A549 (cell line): ENCODE measurements around the gene DUSP7. TPM values are rescaled to one million over a fixed set of nuclear protein-coding genes. Genes with fewer than 3 reads are reported as not detected.
A peak's percentile ranks its signal among the peaks of the same experiment; 100 is the strongest.

ENCODE experiments used
- ATAC-seq, 2 experiments: fragments of 200-7000 bp in 1 of 2; fragments of >200 bp in 1 of 2; cut with Nextera tagmentation in 1 of 2; cut with Tn5 transposase in 1 of 2; 3 replicates each; pipeline versions ENCODE4 v1.8.0 to v1.9.1; 2018 to 2020; ENCODE audit warnings: mild to moderate bottlenecking in 1 of 2, moderate library complexity in 1 of 2
- CTCF ChIA-PET: fragments of 300-600 bp; sonication (Branson Sonifier 250); formaldehyde crosslinking; extraction: SDS; loops from one replicate; lab custom pipeline; 2021; ENCODE audit warnings: antibody characterized with exemption, inconsistent platforms; lab: Yijun Ruan, JAX
- POLR2A ChIA-PET: fragments of 350-600 bp; formaldehyde crosslinking; extraction: SDS; loops from one replicate; lab custom pipeline; 2021; ENCODE audit warnings: antibody characterized with exemption, inconsistent platforms; lab: Yijun Ruan, JAX
- DNase-seq, 2 experiments: peaks; one replicate each; pipeline versions ENCODE4 v3.0.0 to v3.0.0-alpha.2; 2011 to 2016; ENCODE audit warnings: low read depth in 1 of 2, low spot score in 1 of 2
- FAIRE-seq: peaks from 2 replicates; lab custom pipeline; 2011; peaks lifted over from hg19 to GRCh38; lab: Jason Lieb, UNC
- H3K27ac ChIP-seq, 2 experiments: fragments of >200 bp; sonication (Bioruptor Twin); formaldehyde crosslinking; 3 replicates each; pipeline ENCODE4 v1.5.1; 2016 to 2017
- H3K4me1 ChIP-seq: fragments of >200 bp; sonication (Bioruptor Twin); formaldehyde crosslinking; 3 replicates; pipeline ENCODE4 v1.6.1; 2016
- H3K4me2 ChIP-seq: fragments of >200 bp; sonication (Bioruptor Twin); formaldehyde crosslinking; 3 replicates; pipeline ENCODE4 v1.6.1; 2016
- H3K4me3 ChIP-seq: fragments of >200 bp; sonication (Bioruptor Twin); formaldehyde crosslinking; 3 replicates; pipeline ENCODE4 v1.5.1; 2016
- H3K9me3 ChIP-seq: fragments of >200 bp; sonication (Bioruptor Twin); formaldehyde crosslinking; 3 replicates; pipeline ENCODE4 v1.6.1; 2016
- CHD4 ChIP-seq: fragments of 200-600 bp; sonication (generic); IDR thresholded peaks from 2 replicates; pipeline ENCODE4 v1.6.1; 2016; ENCODE audit warnings: antibody characterized with exemption, mild to moderate bottlenecking, borderline replicate concordance
- FOSL2 ChIP-seq, 2 experiments: fragments of 450-650 bp in 1 of 2; fragments of >200 bp in 1 of 2; sonication (Bioruptor Twin) in 1 of 2; formaldehyde crosslinking; IDR thresholded peaks; 2 replicates each; pipeline versions ENCODE4 v1.5.0 to v1.6.1; 2016 to 2020; ENCODE audit warnings: mild to moderate bottlenecking in 1 of 2, moderate library complexity in 1 of 2
- FOXS1 ChIP-seq: fragments of 250-450 bp; sonication (Bioruptor Pico); IDR thresholded peaks from 2 replicates; pipeline ENCODE4 v1.5.0; 2020; ENCODE audit warnings: mild to moderate bottlenecking, moderate library complexity
- HOXB13 ChIP-seq: fragments of 250-450 bp; sonication (Bioruptor Pico); IDR thresholded peaks from 2 replicates; pipeline ENCODE4 v1.5.0; 2020; ENCODE audit warnings: low read depth, mild to moderate bottlenecking, moderate library complexity
- JUN ChIP-seq, 2 experiments: fragments of >200 bp; sonication (Bioruptor Twin); formaldehyde crosslinking; IDR thresholded peaks; 2 replicates in 1 of 2; 3 replicates in 1 of 2; pipeline ENCODE4 v1.6.1; 2016 to 2017
- KDM1A ChIP-seq: fragments of 200-600 bp; sonication (generic); IDR thresholded peaks from 2 replicates; pipeline ENCODE4 v1.6.1; 2016; ENCODE audit warnings: low read depth, mild to moderate bottlenecking
- MAZ ChIP-seq: fragments of 150-350 bp; IDR thresholded peaks from 2 replicates; pipeline ENCODE4 v1.6.1; 2014; ENCODE audit warnings: antibody characterized with exemption, low read depth, low read length, borderline replicate concordance
- NFE2L2 ChIP-seq: fragments of 150-350 bp; conservative IDR thresholded peaks from 2 replicates; pipeline ENCODE4 v1.6.1; 2014; ENCODE audit warnings: low read length
- NPAS2 ChIP-seq: fragments of 250-450 bp; sonication (Bioruptor Pico); IDR thresholded peaks from 2 replicates; pipeline ENCODE4 v1.8.0; 2022; ENCODE audit warnings: mild to moderate bottlenecking, moderate library complexity, borderline replicate concordance
- RFX5 ChIP-seq: fragments of 450-650 bp; IDR thresholded peaks from 2 replicates; pipeline ENCODE4 v1.7.1; 2014; ENCODE audit warnings: antibody characterized with exemption, mild to moderate bottlenecking, moderate library complexity
- RNF2 ChIP-seq: fragments of 200-600 bp; sonication (generic); IDR thresholded peaks from 2 replicates; pipeline ENCODE4 v1.6.1; 2016; ENCODE audit warnings: low read depth, mild to moderate bottlenecking, antibody characterized with exemption, moderate library complexity, borderline replicate concordance
- TFCP2L1 ChIP-seq: fragments of 250-450 bp; sonication (Bioruptor Pico); IDR thresholded peaks from 2 replicates; pipeline ENCODE4 v1.5.0; 2021; ENCODE audit warnings: mild to moderate bottlenecking
- ZC3H11A ChIP-seq: fragments of 450-650 bp; IDR thresholded peaks from 2 replicates; pipeline ENCODE4 v1.6.1; 2014; ENCODE audit warnings: antibody characterized with exemption, mild to moderate bottlenecking
- WGBS: methylation state at CpG from one replicate; pipeline ENCODE4 v1.1.6; 2017; ENCODE audit errors: missing lambda C conversion rate; 5-methylcytosine and 5-hydroxymethylcytosine counted together
- polyA plus RNA-seq, 4 experiments: library from polyadenylated mRNA; depleted of rRNA in 3 of 4; stranded (reverse); fragments of >200 nt; fragmentation: RNase III in 1 of 4; extraction: RNeasy Plus Mini Kit Qiagen cat#74134 plus additional on column Dnase treatment in 1 of 4; gene quantifications; 2 replicates in 3 of 4; 3 replicates in 1 of 4; pipeline ENCODE4 v1.2.3, GENCODE V29; 2011 to 2017
- TF ChIP-seq, protein P1 (sequence below): fragments of >200 bp; sonication (Bioruptor Twin); formaldehyde crosslinking; IDR thresholded peaks from 3 replicates; pipeline ENCODE4 v1.5.1; 2016
- TF ChIP-seq, protein P2 (sequence below): fragments of >200 bp; sonication (Bioruptor Twin); formaldehyde crosslinking; IDR thresholded peaks from 2 replicates; pipeline ENCODE4 v1.6.1; 2016
- TF ChIP-seq, protein P3 (sequence below): IDR thresholded peaks from 2 replicates; pipeline ENCODE4 v1.6.1; 2012
- TF ChIP-seq, protein P4 (sequence below): IDR thresholded peaks from 2 replicates; pipeline ENCODE4 v1.6.1; 2012; ENCODE audit warnings: low read depth, borderline replicate concordance
- TF ChIP-seq, protein P5 (sequence below): fragments of 450-650 bp; IDR thresholded peaks from 2 replicates; pipeline ENCODE4 v1.6.1; 2014; ENCODE audit warnings: antibody characterized with exemption
- TF ChIP-seq, protein P6 (sequence below): IDR thresholded peaks from 2 replicates; pipeline ENCODE4 v1.6.1; 2012
- TF ChIP-seq, protein P7 (sequence below): fragments of >200 bp; sonication (Bioruptor Twin); formaldehyde crosslinking; IDR thresholded peaks from 3 replicates; pipeline ENCODE4 v1.6.1; 2016

Gene DUSP7
- polyA plus RNA-seq, 2 of the 4 experiments (the other 2 are of a cell fraction), result 4.4 to 4.8 TPM

DNA sequence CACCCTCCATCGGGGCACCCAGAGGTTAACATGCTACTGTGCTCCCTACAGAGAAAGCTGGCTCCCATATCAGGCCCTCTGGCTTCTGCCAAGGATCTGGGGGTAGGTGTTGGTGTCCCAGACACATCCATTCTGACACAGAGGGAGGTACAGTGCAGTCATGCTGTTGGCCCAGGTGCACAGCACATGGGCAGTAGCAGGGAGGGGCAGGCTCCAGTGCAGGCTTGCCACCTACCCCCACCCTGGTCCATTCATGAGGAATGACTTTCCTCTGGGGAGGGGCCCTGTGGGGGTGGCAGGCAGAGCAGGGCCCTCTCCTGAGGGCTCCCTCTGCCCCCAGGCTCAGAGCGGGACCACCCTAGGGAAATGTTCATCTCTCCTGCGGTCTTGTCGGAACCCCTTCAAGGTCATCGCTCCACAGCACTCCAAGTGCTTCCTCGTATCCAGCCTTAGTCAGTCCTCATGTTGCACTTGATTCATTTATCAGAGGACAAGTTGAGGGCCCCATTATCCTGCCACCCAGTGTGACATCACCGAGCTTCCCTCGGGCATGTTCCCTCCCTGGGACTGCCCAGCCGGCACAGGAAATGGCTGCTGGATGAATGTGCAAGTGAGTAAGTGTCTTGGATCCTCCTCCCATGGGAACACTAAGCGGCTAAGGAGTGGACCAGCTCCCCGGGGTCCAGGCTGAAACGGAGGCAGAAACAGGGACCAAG is 10.0 kb downstream of the DUSP7 start:
- Histone ChIP-seq H3K4me1 (peaks cover 33% of the 10 kb centered on the region), H3K4me3 (no peak overlapping the region), H3K9me3 (no peaks in the 10 kb centered on the region), H3K27ac (peak overlapping the region; percentile 86 to 88), H3K4me2 (peak overlapping the region; percentile 63)
- ATAC-seq (peak; percentile 73 to 90), DNase-seq (peak; percentile 69 to 80), FAIRE-seq (peak; percentile 39)
- POLR2A ChIA-PET, result interaction anchor here (1.1 kb wide), 1 partner anchor 9 kb away, joined by 10 read pairs; the partner anchor contains the start of gene DUSP7
- CTCF ChIA-PET, result interaction anchor here (0.9 to 2.5 kb wide), 9 partner anchors 9 to 93 kb away, joined by 3 to 9 read pairs (median 3); partner anchors contain the start of gene DUSP7
- 25% methylated on average over 12 of the region's 12 CpGs for WGBS
- TF ChIP-seq, protein P1, sequence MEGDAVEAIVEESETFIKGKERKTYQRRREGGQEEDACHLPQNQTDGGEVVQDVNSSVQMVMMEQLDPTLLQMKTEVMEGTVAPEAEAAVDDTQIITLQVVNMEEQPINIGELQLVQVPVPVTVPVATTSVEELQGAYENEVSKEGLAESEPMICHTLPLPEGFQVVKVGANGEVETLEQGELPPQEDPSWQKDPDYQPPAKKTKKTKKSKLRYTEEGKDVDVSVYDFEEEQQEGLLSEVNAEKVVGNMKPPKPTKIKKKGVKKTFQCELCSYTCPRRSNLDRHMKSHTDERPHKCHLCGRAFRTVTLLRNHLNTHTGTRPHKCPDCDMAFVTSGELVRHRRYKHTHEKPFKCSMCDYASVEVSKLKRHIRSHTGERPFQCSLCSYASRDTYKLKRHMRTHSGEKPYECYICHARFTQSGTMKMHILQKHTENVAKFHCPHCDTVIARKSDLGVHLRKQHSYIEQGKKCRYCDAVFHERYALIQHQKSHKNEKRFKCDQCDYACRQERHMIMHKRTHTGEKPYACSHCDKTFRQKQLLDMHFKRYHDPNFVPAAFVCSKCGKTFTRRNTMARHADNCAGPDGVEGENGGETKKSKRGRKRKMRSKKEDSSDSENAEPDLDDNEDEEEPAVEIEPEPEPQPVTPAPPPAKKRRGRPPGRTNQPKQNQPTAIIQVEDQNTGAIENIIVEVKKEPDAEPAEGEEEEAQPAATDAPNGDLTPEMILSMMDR, result no peak
- TF ChIP-seq NPAS2 (CRISPR knock-in tag) (no peak), FOSL2 (IDR thresholded peaks at IDR 0.05) (no peak), FOSL2 (CRISPR knock-in tag; IDR thresholded peaks at IDR 0.05) (peak; percentile 71), JUN (IDR thresholded peaks at IDR 0.05) (peak in 1 of 2 experiments; percentile 10; a peak in 1 of 5 replicates)
- TF ChIP-seq, protein P2, sequence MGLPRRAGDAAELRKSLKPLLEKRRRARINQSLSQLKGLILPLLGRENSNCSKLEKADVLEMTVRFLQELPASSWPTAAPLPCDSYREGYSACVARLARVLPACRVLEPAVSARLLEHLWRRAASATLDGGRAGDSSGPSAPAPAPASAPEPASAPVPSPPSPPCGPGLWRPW, result no peak
- TF ChIP-seq, protein P3, sequence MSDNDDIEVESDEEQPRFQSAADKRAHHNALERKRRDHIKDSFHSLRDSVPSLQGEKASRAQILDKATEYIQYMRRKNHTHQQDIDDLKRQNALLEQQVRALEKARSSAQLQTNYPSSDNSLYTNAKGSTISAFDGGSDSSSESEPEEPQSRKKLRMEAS, result peak; percentile 43
- TF ChIP-seq, protein P4, sequence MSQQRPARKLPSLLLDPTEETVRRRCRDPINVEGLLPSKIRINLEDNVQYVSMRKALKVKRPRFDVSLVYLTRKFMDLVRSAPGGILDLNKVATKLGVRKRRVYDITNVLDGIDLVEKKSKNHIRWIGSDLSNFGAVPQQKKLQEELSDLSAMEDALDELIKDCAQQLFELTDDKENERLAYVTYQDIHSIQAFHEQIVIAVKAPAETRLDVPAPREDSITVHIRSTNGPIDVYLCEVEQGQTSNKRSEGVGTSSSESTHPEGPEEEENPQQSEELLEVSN, result 0 out of 2 replicates have a peak, but pooled peaks have one; percentile 33

DNA sequence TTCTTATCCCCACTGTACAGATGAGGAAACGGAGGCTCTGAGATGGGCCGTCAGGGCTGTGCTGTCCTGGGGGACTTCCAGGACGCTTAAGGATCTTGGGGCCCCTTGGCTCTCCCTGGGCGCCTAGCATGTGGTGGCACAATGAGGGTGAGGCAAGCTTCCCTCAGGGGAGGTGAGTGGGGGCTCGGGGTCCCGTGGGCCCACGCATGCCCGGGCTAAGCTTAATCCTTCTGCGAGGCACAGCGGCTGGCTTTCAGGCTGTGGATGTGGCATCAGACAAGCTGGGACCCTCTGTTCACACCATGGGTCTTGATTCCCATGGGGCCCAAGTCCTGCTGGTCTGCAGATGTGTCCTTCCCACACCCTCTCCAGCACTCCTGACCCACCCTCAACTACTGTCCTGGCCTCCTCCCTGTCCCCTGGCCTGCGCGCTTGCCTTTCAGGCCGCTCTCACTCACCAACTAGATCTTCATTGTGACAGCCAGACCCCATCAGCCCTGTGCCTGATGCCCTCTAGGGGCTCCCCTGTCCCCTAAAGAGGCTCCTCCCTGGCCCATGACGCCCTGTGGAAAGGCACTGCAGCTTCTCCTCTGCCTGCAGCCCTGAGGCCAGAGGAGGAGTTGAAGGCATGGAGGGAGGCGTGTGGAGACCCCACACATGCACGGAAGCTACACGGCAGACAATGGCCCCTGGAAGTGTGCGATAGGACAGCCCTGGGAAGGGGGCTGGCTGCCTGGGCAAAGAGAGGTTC is 11.3 kb downstream of the DUSP7 start:
- FAIRE-seq (no peak), ATAC-seq (no peak), DNase-seq (no peak)
- ChIA-PET POLR2A (no interaction called here), CTCF (interaction anchor here (0.5 to 2.5 kb wide), 8 partner anchors 8 to 256 kb away, joined by 3 to 14 read pairs (median 3); no protein-coding TSS in a partner anchor)
- Histone ChIP-seq H3K4me3 (no peak overlapping the region), H3K27ac (peak overlapping the region; percentile 86 to 88), H3K9me3 (no peaks in the 10 kb centered on the region), H3K4me2 (peak overlapping the region; percentile 63; the same call in 1 of the 3 replicates), H3K4me1 (peaks cover 33% of the 10 kb centered on the region)
- TF ChIP-seq, protein P5, sequence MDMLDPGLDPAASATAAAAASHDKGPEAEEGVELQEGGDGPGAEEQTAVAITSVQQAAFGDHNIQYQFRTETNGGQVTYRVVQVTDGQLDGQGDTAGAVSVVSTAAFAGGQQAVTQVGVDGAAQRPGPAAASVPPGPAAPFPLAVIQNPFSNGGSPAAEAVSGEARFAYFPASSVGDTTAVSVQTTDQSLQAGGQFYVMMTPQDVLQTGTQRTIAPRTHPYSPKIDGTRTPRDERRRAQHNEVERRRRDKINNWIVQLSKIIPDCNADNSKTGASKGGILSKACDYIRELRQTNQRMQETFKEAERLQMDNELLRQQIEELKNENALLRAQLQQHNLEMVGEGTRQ, result no peak
- TF ChIP-seq, protein P6, sequence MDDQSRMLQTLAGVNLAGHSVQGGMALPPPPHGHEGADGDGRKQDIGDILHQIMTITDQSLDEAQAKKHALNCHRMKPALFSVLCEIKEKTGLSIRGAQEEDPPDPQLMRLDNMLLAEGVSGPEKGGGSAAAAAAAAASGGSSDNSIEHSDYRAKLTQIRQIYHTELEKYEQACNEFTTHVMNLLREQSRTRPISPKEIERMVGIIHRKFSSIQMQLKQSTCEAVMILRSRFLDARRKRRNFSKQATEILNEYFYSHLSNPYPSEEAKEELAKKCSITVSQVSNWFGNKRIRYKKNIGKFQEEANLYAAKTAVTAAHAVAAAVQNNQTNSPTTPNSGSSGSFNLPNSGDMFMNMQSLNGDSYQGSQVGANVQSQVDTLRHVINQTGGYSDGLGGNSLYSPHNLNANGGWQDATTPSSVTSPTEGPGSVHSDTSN, result no peak
- no peak for TF ChIP-seq JUN (IDR thresholded peaks at IDR 0.05)
- no peak for TF ChIP-seq NFE2L2
- TF ChIP-seq FOXS1 (CRISPR knock-in tag), result no peak
- TF ChIP-seq TFCP2L1 (CRISPR knock-in tag), result no peak
- TF ChIP-seq ZC3H11A, result no peak
- TF ChIP-seq CHD4, result no peak
- no peak for TF ChIP-seq MAZ
- TF ChIP-seq, protein P4, result no peak
- TF ChIP-seq, protein P7, sequence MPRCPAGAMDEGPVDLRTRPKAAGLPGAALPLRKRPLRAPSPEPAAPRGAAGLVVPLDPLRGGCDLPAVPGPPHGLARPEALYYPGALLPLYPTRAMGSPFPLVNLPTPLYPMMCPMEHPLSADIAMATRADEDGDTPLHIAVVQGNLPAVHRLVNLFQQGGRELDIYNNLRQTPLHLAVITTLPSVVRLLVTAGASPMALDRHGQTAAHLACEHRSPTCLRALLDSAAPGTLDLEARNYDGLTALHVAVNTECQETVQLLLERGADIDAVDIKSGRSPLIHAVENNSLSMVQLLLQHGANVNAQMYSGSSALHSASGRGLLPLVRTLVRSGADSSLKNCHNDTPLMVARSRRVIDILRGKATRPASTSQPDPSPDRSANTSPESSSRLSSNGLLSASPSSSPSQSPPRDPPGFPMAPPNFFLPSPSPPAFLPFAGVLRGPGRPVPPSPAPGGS, result no peak
- TF ChIP-seq HOXB13 (CRISPR knock-in tag), result no peak
- TF ChIP-seq, protein P1, result no peak
- TF ChIP-seq RFX5, result no peak
- no peak for TF ChIP-seq RNF2
- TF ChIP-seq, protein P2, result no peak
- TF ChIP-seq KDM1A, result no peak
- whole genome bisulfite sequencing, result 90% methylated on average over 8 of the region's 18 CpGs
